NCI-H1417 (cell line): Measurements from ENCODE around the gene MAP7D3.
A peak's percentile ranks its signal among the peaks of the same experiment; 100 is the strongest.

Source experiments
- DNase-seq, 3 experiments: peaks; one replicate each; lab custom pipeline; 2025; lab: John Stamatoyannopoulos, UW

The MAP7D3 gene

GRCh38 chrX:136206916-136207315 lies 44.3 kb downstream of the MAP7D3 start:
- DNase-seq: no peak

- DNase-seq: no peak
Measured at GRCh38 chrX:136205882-136206380, 45.3 kb downstream of the MAP7D3 start.

- DNase-seq: no peak
Measured at GRCh38 chrX:136204571-136204970, 46.6 kb downstream of the MAP7D3 start.

- no peak for DNase-seq
Measured at GRCh38 chrX:136203951-136204350, 47.2 kb downstream of the MAP7D3 start.

GRCh38 chrX:136203438-136203837 lies 47.8 kb downstream of the MAP7D3 start:
- no peak for DNase-seq

GRCh38 chrX:136202889-136203288 lies 48.3 kb downstream of the MAP7D3 start:
- no peak for DNase-seq

GRCh38 chrX:136201601-136202000 lies 49.6 kb downstream of the MAP7D3 start:
- no peak for DNase-seq

GRCh38 chrX:136200466-136200865 lies 50.7 kb downstream of the MAP7D3 start:
- peak in 1 of 3 experiments; percentile 4 for DNase-seq

GRCh38 chrX:136199365-136199764 lies 51.8 kb downstream of the MAP7D3 start:
- no peak for DNase-seq

- DNase-seq: no peak
Measured at GRCh38 chrX:136198678-136199243, 52.4 kb downstream of the MAP7D3 start.

GRCh38 chrX:136198010-136198409 lies 53.2 kb downstream of the MAP7D3 start:
- no peak for DNase-seq

- no peak for DNase-seq
Measured at GRCh38 chrX:136196691-136197155, 54.5 kb downstream of the MAP7D3 start.

- DNase-seq: no peak
Measured at GRCh38 chrX:136195247-136195646, 56.0 kb downstream of the MAP7D3 start.

- no peak for DNase-seq
Measured at GRCh38 chrX:136194536-136194935, 56.7 kb downstream of the MAP7D3 start.

GRCh38 chrX:136193771-136194170 lies 57.4 kb downstream of the MAP7D3 start:
- no peak for DNase-seq

GRCh38 chrX:136192839-136193414 lies 58.3 kb downstream of the MAP7D3 start:
- DNase-seq: no peak

- no peak for DNase-seq
Measured at GRCh38 chrX:136192135-136192534, 59.1 kb downstream of the MAP7D3 start.

- no peak for DNase-seq
Measured at GRCh38 chrX:136191171-136191570, 60.0 kb downstream of the MAP7D3 start.

- DNase-seq: no peak
Measured at GRCh38 chrX:136190038-136190713, 61.0 kb downstream of the MAP7D3 start.

GRCh38 chrX:136189222-136189621 lies 62.0 kb downstream of the MAP7D3 start:
- DNase-seq: no peak

- DNase-seq: no peak
Measured at GRCh38 chrX:136186023-136186413, 65.2 kb downstream of the MAP7D3 start.

- DNase-seq: no peak
Measured at GRCh38 chrX:136185401-136186022, 65.7 kb downstream of the MAP7D3 start.

GRCh38 chrX:136183917-136184316 lies 67.3 kb downstream of the MAP7D3 start:
- no peak for DNase-seq
